Type B pancreatic cell (in vitro differentiated cells): ENCODE data around the gene PARP16. TPM values are rescaled to one million over a fixed set of nuclear protein-coding genes. Genes with fewer than 3 reads are reported as not detected.

Source experiments
- DNase-seq: peaks from one replicate; pipeline ENCODE4 v3.0.0; 2021; ENCODE audit warnings: mixed read lengths; ENCODE audit not compliant: unreplicated experiment; ENCODE audit errors: extremely low spot score
- H3K27ac Mint-ChIP-seq: 2 replicates; pipeline ENCODE4 v1.8.0; 2021; ENCODE audit warnings: mild to moderate bottlenecking, mixed read lengths
- H3K27me3 Mint-ChIP-seq: 2 replicates; pipeline ENCODE4 v1.8.0; 2021; ENCODE audit warnings: mixed read lengths
- H3K36me3 Mint-ChIP-seq: 2 replicates; pipeline ENCODE4 v1.8.0; 2021; ENCODE audit warnings: mixed read lengths
- H3K4me1 Mint-ChIP-seq: one replicate; pipeline ENCODE4 v1.8.0; 2021; ENCODE audit warnings: mixed read lengths; ENCODE audit not compliant: unreplicated experiment
- H3K4me3 Mint-ChIP-seq: 2 replicates; pipeline ENCODE4 v1.8.0; 2021; ENCODE audit warnings: mild to moderate bottlenecking, mixed read lengths
- H3K9me3 Mint-ChIP-seq: 2 replicates; pipeline ENCODE4 v1.8.0; 2021; ENCODE audit warnings: mixed read lengths
- long read RNA-seq: library from polyadenylated mRNA; unstranded; transcript quantifications from one replicate; pipeline ENCODE4 v2.0.0, GENCODE V29; 2020
- total RNA-seq: library from RNA; stranded (reverse); gene quantifications from 2 replicates; pipeline ENCODE4 v1.2.1, GENCODE V29; 2021; ENCODE audit warnings: low replicate concordance
- TF ChIP-seq, protein P1 (sequence below): fragments of 200-600 bp; sonication (generic); conservative IDR thresholded peaks from 2 replicates; pipeline ENCODE4 v1.5.0; 2021; ENCODE audit warnings: antibody characterized with exemption, mild to moderate bottlenecking

The PARP16 gene, protein sequence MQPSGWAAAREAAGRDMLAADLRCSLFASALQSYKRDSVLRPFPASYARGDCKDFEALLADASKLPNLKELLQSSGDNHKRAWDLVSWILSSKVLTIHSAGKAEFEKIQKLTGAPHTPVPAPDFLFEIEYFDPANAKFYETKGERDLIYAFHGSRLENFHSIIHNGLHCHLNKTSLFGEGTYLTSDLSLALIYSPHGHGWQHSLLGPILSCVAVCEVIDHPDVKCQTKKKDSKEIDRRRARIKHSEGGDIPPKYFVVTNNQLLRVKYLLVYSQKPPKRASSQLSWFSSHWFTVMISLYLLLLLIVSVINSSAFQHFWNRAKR
- 8.0 and 12.7 TPM in 2 replicates for total RNA-seq
- long read RNA-seq, transcript PARP16-206 (6 exons, 2,343 nt) = major isoform, 5 of 12 reads
- long read RNA-seq, partial matches to known transcripts = 4 of 12 reads
- long read RNA-seq, other reads (novel, unspliced or antisense) = 1 of 12 reads

DNA sequence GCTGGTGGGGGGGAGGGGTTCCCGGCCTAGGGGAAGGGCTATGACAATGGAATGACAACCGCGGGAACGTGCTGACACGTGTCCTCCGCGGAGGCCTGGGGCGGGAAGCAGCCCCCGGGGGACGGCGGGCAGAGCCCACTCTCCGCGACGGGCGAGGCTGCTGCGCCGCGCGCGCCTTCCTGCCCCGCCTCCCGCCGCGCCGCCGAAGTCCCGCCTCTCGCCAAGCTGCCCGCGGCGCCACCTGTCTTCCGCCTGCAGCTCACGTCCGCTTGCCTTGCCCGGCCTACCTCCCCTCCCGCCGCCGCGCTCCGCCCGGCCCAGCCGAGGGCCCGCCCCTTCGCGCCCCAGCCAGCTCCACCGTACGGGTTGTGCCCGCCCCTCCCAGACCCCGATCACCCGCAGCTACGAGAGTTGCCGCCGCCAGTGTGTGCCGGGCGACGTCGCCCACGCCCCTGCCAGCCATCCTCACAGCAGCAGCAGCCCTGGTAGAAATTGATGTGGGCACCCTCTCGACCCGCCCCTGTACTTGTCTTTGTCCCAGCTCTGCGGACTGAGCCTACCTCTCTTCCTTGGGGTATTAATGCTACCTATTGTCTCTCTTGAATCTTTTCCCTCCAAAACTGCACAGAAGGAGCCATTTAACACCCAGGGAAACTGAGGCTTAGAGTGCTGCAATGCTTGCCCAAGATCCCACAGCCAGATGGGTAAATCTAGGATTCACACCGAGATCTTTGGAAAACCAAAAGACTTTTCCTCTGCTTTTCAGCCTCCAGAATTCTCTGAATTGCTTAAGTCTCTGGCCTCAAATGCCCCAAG is at the start of gene PARP16:
PARP16 (minus strand) TSS at position 180 of the 816 bp plus-strand sequence. CDS start 457 bp downstream, outside the sequence.
- TF ChIP-seq, protein P1, sequence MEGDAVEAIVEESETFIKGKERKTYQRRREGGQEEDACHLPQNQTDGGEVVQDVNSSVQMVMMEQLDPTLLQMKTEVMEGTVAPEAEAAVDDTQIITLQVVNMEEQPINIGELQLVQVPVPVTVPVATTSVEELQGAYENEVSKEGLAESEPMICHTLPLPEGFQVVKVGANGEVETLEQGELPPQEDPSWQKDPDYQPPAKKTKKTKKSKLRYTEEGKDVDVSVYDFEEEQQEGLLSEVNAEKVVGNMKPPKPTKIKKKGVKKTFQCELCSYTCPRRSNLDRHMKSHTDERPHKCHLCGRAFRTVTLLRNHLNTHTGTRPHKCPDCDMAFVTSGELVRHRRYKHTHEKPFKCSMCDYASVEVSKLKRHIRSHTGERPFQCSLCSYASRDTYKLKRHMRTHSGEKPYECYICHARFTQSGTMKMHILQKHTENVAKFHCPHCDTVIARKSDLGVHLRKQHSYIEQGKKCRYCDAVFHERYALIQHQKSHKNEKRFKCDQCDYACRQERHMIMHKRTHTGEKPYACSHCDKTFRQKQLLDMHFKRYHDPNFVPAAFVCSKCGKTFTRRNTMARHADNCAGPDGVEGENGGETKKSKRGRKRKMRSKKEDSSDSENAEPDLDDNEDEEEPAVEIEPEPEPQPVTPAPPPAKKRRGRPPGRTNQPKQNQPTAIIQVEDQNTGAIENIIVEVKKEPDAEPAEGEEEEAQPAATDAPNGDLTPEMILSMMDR = peak; percentile 50
- H3K27ac Mint-ChIP-seq = peak within 1 kb of the TSS; percentile 86
- H3K36me3 Mint-ChIP-seq = peaks cover 5% of the 10 kb centered on the region

DNA sequence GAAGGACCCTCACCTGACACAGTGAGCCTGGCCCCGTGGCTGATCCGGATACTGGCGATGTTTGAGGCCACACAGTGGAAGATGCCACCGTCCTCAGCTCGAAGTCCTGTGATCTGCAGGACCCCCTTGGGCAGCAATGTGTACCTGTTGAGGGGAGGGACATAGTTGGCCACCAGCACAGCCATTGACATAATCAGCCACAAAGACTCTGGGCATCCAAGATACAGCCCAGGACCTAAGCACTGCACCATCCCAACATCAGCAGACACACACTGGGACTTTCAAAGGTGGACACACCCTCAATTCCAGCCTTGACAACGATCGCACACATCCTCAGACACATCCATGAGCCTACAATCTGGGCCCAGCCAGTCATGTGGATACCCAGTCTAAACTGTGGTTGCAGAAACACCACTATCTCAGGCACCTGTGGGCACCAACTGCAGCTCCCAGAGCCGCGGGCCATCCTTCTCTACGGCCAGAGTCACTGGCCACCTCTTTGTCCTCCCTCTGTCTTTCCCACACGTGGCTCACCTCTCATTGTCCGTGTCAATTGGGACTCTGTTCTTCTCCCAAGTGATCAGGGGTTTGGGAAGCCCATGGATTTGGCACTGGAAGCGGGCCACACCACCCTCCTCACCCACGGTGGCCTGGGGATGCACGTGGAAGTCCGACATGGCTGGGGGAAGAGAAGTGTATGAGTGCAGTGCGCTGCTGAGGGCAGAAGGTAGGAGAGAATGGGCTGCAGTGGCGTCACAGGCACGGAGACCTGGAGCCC is 48.8 kb upstream of the PARP16 start:
- Mint-ChIP-seq H3K36me3 (no peaks in the 10 kb centered on the region), H3K4me1 (peaks cover 32% of the 10 kb centered on the region), H3K27ac (no peak overlapping the region), H3K4me3 (no peak overlapping the region), H3K9me3 (no peaks in the 10 kb centered on the region), H3K27me3 (no peaks in the 10 kb centered on the region)
- DNase-seq = no peak
- TF ChIP-seq, protein P1 = no peak

More for the DNA sequence above, at the start of gene PARP16:
- peak within 1 kb of the TSS; percentile 91 for H3K4me3 Mint-ChIP-seq
- H3K4me1 Mint-ChIP-seq = peaks cover 22% of the 10 kb centered on the region
- DNase-seq = peak; percentile 92
- no peaks in the 10 kb centered on the region for H3K9me3 Mint-ChIP-seq
- no peaks in the 10 kb centered on the region for H3K27me3 Mint-ChIP-seq

DNA sequence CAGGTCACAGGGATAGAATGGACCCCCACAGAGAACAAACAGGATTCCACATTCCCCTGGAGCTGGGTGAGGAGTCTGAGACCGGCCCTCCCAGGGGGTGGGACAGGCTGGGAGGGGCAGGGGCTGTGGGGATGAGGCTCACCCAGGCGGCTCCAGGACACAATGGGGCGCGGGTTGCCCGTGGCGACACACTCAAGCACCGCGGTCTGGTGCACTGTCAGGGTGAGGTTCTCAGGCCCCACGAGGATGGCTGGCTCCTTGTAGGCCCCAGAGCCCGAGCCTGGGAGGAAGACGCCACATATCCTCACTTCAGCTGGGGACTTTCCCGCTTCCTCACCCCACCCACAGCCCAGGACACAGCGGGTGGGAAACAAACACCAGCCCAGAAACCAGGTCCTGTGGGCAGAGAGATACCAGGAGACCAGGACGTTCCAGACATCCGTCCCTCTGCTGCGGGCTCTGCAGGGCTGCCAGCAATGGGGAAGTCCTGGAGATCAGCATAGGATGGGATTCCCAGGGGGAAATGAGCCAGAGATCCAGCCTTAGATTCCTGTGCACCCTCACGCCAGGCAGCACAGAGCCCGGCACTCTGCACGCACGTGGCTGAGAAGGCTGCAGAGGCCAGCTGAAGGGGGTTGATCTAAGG is 48.0 kb upstream of the PARP16 start:
- no peaks in the 10 kb centered on the region for H3K36me3 Mint-ChIP-seq
- H3K4me1 Mint-ChIP-seq = peaks cover 24% of the 10 kb centered on the region
- H3K9me3 Mint-ChIP-seq = no peaks in the 10 kb centered on the region
- no peak for DNase-seq
- H3K27me3 Mint-ChIP-seq = no peaks in the 10 kb centered on the region
- H3K4me3 Mint-ChIP-seq = no peak overlapping the region
- no peak overlapping the region for H3K27ac Mint-ChIP-seq
- TF ChIP-seq, protein P1 = no peak

DNA sequence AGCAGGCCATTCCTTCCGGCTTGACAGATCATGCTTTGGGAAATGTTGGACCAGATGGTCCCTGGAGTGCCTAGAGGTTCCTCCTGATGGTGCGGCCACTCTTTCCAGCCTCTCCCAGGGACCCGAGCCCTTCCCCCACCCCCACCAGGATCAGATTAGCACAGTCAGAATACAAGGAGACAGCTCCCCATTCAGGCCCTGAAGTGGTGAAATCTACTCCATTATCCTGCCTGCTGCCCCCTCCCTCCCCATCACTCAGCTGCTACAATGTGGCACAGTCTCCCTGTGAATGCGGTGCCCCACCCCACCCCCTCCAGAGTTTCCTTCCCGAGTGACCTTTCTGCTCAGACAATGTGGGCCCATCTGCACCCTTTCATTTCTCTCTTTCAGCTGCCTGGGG is 47.2 kb upstream of the PARP16 start:
- peaks cover 20% of the 10 kb centered on the region for H3K4me1 Mint-ChIP-seq

More for the DNA sequence above, 47.2 kb upstream of the PARP16 start:
- no peaks in the 10 kb centered on the region for H3K9me3 Mint-ChIP-seq
- H3K27me3 Mint-ChIP-seq = no peaks in the 10 kb centered on the region
- TF ChIP-seq, protein P1 = no peak
- peak overlapping the region; percentile 20 for H3K4me3 Mint-ChIP-seq
- no peak for DNase-seq
- no peaks in the 10 kb centered on the region for H3K36me3 Mint-ChIP-seq
- H3K27ac Mint-ChIP-seq = peak overlapping the region; percentile 9
